Stimulated activated naive CD8-positive, alpha-beta T cell treated with anti-CD3 and anti-CD28 coated beads, Interleukin-15, Interleukin-2, amounts not matched to agents 100 U/mL and 50 U/mL, for 24 hours (primary cell): ENCODE data around the gene OSBPL2.
A peak's percentile ranks its signal among the peaks of the same experiment; 100 is the strongest.

ENCODE experiments used
- ATAC-seq: fragments of 150-1000 bp; cut with Tn5 transposase; one replicate; pipeline ENCODE4 v1.10.0; 2021
- DNase-seq: peaks from one replicate; pipeline ENCODE4 v3.0.0; 2021

OSBPL2 gene

GRCh38 chr20:62222266-62222850 lies 16.0 kb upstream of the OSBPL2 start:
- DNase-seq: no peak
- ATAC-seq: no peak

GRCh38 chr20:62222972-62223371 lies 15.3 kb upstream of the OSBPL2 start:
- DNase-seq (no peak), ATAC-seq (no peak)

- ATAC-seq: no peak
- DNase-seq: no peak
These were observed 14.8 kb upstream of the OSBPL2 start for GRCh38 chr20:62223571-62223970.

- no peak for DNase-seq
- no peak for ATAC-seq
These were observed 14.0 kb upstream of the OSBPL2 start for GRCh38 chr20:62224113-62224855.

- no peak for ATAC-seq
- DNase-seq: no peak
These were observed 13.3 kb upstream of the OSBPL2 start for GRCh38 chr20:62225026-62225425.

- ATAC-seq (no peak), DNase-seq (no peak)
These were observed 12.3 kb upstream of the OSBPL2 start for GRCh38 chr20:62225820-62226635.

GRCh38 chr20:62226707-62227590 lies 11.4 kb upstream of the OSBPL2 start:
- ATAC-seq (no peak), DNase-seq (no peak)

GRCh38 chr20:62227591-62227976 lies 10.7 kb upstream of the OSBPL2 start:
- ATAC-seq (peak; percentile 20), DNase-seq (no peak)

- no peak for ATAC-seq
- DNase-seq: no peak
These were observed 10.1 kb upstream of the OSBPL2 start for GRCh38 chr20:62227977-62228958.

- ATAC-seq (no peak), DNase-seq (no peak)
These were observed 9.3 kb upstream of the OSBPL2 start for GRCh38 chr20:62228982-62229545.

- DNase-seq (no peak), ATAC-seq (no peak)
These were observed 8.7 kb upstream of the OSBPL2 start for GRCh38 chr20:62229667-62230066.

GRCh38 chr20:62230276-62230675 lies 8.0 kb upstream of the OSBPL2 start:
- DNase-seq: no peak
- no peak for ATAC-seq

- ATAC-seq (no peak), DNase-seq (no peak)
These were observed 7.6 kb upstream of the OSBPL2 start for GRCh38 chr20:62230696-62231095.

- no peak for ATAC-seq
- no peak for DNase-seq
These were observed 7.0 kb upstream of the OSBPL2 start for GRCh38 chr20:62231292-62231691.

GRCh38 chr20:62232194-62232593 lies 6.1 kb upstream of the OSBPL2 start:
- DNase-seq: no peak
- ATAC-seq: no peak

- DNase-seq (no peak), ATAC-seq (no peak)
These were observed 5.3 kb upstream of the OSBPL2 start for GRCh38 chr20:62232770-62233645.

GRCh38 chr20:62233684-62234083 lies 4.6 kb upstream of the OSBPL2 start:
- no peak for ATAC-seq
- DNase-seq: no peak

GRCh38 chr20:62234339-62234738 lies 4.0 kb upstream of the OSBPL2 start:
- DNase-seq (no peak), ATAC-seq (no peak)

- DNase-seq (no peak), ATAC-seq (no peak)
These were observed 3.1 kb upstream of the OSBPL2 start for GRCh38 chr20:62235001-62235776.
